K562 (cell line): ENCODE results near the gene C16orf96. TPM values are rescaled to one million over a fixed set of nuclear protein-coding genes. Genes with fewer than 3 reads are reported as not detected.

Experiments
- CBX1 ChIP-seq: sonication (generic); IDR thresholded peaks from 2 replicates; pipeline ENCODE4 v1.6.1; 2016; ENCODE audit warnings: antibody characterized with exemption, low read depth, mild to moderate bottlenecking
- CTBP1 ChIP-seq: fragments of 450-650 bp; IDR thresholded peaks from 2 replicates; pipeline ENCODE4 v1.6.1; 2016; ENCODE audit warnings: borderline replicate concordance
- DDX20 ChIP-seq: fragments of 450-650 bp; IDR thresholded peaks from 2 replicates; pipeline ENCODE4 v1.6.1; 2016; ENCODE audit warnings: missing genetic modification characterization, low read depth, mild to moderate bottlenecking, missing compliant biosample characterization, moderate library complexity
- FOXP1 ChIP-seq: sonication (generic); formaldehyde crosslinking; IDR thresholded peaks from 2 replicates; pipeline ENCODE4 v1.8.0; 2022; ENCODE audit warnings: mild to moderate bottlenecking, missing genetic modification reagents
- HNRNPLL ChIP-seq: fragments of 200-400 bp; formaldehyde crosslinking; IDR thresholded peaks from 2 replicates; pipeline ENCODE4 v1.6.1; 2017; ENCODE audit warnings: low read length, low read depth, mild to moderate bottlenecking; ENCODE audit not compliant: poor library complexity, severe bottlenecking
- MTA3 ChIP-seq: fragments of 450-650 bp; formaldehyde crosslinking; IDR thresholded peaks from 2 replicates; pipeline ENCODE4 v1.6.1; 2017; ENCODE audit warnings: mild to moderate bottlenecking, borderline replicate concordance
- NR3C1 ChIP-seq: sonication (generic); formaldehyde crosslinking; IDR thresholded peaks from 2 replicates; pipeline ENCODE4 v1.8.1; 2022; ENCODE audit warnings: missing genetic modification reagents
- RFX1 ChIP-seq: fragments of 450-650 bp; IDR thresholded peaks from 2 replicates; pipeline ENCODE4 v1.6.1; 2016; ENCODE audit warnings: mild to moderate bottlenecking, moderate library complexity
- TOE1 ChIP-seq, 2 experiments: fragments of 450-650 bp in 1 of 2; sonication (generic) in 1 of 2; formaldehyde crosslinking in 1 of 2; IDR thresholded peaks; 2 replicates each; pipeline versions ENCODE4 v1.7.1 to v1.8.0; 2016 to 2022; ENCODE audit warnings: borderline replicate concordance in 2 of 2, mild to moderate bottlenecking in 2 of 2, antibody characterized with exemption in 1 of 2, inconsistent platforms in 1 of 2, low read depth in 1 of 2, missing genetic modification reagents in 1 of 2, moderate library complexity in 1 of 2
- ZBTB2 ChIP-seq: fragments of 450-650 bp; IDR thresholded peaks from 2 replicates; pipeline ENCODE4 v1.6.1; 2016; ENCODE audit warnings: antibody characterized with exemption
- ZFP91 ChIP-seq: sonication (generic); formaldehyde crosslinking; IDR thresholded peaks from 2 replicates; pipeline ENCODE4 v1.8.0; 2022; ENCODE audit warnings: mild to moderate bottlenecking, missing genetic modification reagents
- ZNF311 ChIP-seq: fragments of 250-450 bp; sonication (Bioruptor Pico); IDR thresholded peaks from 2 replicates; pipeline ENCODE4 v1.4.0; 2020; ENCODE audit warnings: mild to moderate bottlenecking, moderate library complexity
- ZNF444 ChIP-seq: fragments of 250-450 bp; sonication (Bioruptor Pico); IDR thresholded peaks from 2 replicates; pipeline ENCODE4 v1.4.0; 2020; ENCODE audit warnings: mild to moderate bottlenecking, moderate library complexity
- polyA plus RNA-seq, 8 experiments: library from polyadenylated mRNA; depleted of rRNA in 4 of 8; stranded (reverse) in 5 of 8; unstranded in 3 of 8; fragments of >200 nt; fragmentation: Nextera tagmentation in 2 of 8; fragmentation: Illumina TruSeq in 1 of 8; extraction: Ambion mirVana in 2 of 8; extraction: Trizol in 1 of 8; gene quantifications; 2 replicates each; pipeline versions ENCODE4 v1.2.1 to v1.2.3, GENCODE V29; 2011 to 2014; ENCODE audit warnings: inconsistent platforms in 1 of 8, missing spikeins in 1 of 8
- total RNA-seq, 7 experiments: library from RNA; depleted of rRNA in 6 of 7; stranded (reverse); fragments of >200 nt in 6 of 7; fragmentation: Illumina TruSeq in 2 of 7; extraction: Trizol in 2 of 7; gene quantifications; 2 replicates each; pipeline versions ENCODE4 v1.2.1 to v1.2.3, GENCODE V29; 2011 to 2021; ENCODE audit warnings: low replicate concordance in 1 of 7
- TF ChIP-seq, protein P1 (sequence below): fragments of 250-450 bp; sonication (Bioruptor Pico); IDR thresholded peaks from 2 replicates; pipeline ENCODE4 v1.8.0; 2021; ENCODE audit warnings: borderline replicate concordance, mild to moderate bottlenecking, moderate library complexity; ENCODE audit not compliant: poor library complexity, severe bottlenecking
- TF ChIP-seq, protein P2 (sequence below): IDR thresholded peaks from 3 replicates; pipeline ENCODE4 v1.6.1; 2011; ENCODE audit warnings: borderline replicate concordance, mild to moderate bottlenecking, moderate library complexity; ENCODE audit not compliant: insufficient read length; ENCODE audit errors: extremely low read depth

C16orf96 gene
- total and polyA plus RNA-seq, 9 of the 15 experiments (the other 6 are each of a cell fraction or from before 2014, with no cell fraction given): not detected

- TF ChIP-seq ZFP91 (CRISPR knock-in tag): 0 out of 2 replicates have a peak, but pooled peaks have one; percentile 13
- TF ChIP-seq CTBP1: peak; percentile 89
- peak; percentile 87; the same call in 1 of the 2 replicates for TF ChIP-seq FOXP1 (CRISPR knock-in tag)
- no peak for TF ChIP-seq ZBTB2
- no peak for TF ChIP-seq CBX1
- no peak for TF ChIP-seq TOE1 (IDR thresholded peaks at IDR 0.05; ENCODE audit: borderline replicate concordance)
- TF ChIP-seq TOE1 (CRISPR knock-in tag; IDR thresholded peaks at IDR 0.05; ENCODE audit: borderline replicate concordance, low read depth): 0 out of 2 replicates have a peak, but pooled peaks have one; percentile 16
- TF ChIP-seq MTA3: peak; percentile 73; the same call in 1 of the 2 replicates
- TF ChIP-seq ZNF311 (CRISPR knock-in tag): 0 out of 2 replicates have a peak, but pooled peaks have one; percentile 31
- no peak for TF ChIP-seq ZNF444
- TF ChIP-seq, protein P1, sequence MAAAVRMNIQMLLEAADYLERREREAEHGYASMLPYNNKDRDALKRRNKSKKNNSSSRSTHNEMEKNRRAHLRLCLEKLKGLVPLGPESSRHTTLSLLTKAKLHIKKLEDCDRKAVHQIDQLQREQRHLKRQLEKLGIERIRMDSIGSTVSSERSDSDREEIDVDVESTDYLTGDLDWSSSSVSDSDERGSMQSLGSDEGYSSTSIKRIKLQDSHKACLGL: no peak
- TF ChIP-seq, protein P2, sequence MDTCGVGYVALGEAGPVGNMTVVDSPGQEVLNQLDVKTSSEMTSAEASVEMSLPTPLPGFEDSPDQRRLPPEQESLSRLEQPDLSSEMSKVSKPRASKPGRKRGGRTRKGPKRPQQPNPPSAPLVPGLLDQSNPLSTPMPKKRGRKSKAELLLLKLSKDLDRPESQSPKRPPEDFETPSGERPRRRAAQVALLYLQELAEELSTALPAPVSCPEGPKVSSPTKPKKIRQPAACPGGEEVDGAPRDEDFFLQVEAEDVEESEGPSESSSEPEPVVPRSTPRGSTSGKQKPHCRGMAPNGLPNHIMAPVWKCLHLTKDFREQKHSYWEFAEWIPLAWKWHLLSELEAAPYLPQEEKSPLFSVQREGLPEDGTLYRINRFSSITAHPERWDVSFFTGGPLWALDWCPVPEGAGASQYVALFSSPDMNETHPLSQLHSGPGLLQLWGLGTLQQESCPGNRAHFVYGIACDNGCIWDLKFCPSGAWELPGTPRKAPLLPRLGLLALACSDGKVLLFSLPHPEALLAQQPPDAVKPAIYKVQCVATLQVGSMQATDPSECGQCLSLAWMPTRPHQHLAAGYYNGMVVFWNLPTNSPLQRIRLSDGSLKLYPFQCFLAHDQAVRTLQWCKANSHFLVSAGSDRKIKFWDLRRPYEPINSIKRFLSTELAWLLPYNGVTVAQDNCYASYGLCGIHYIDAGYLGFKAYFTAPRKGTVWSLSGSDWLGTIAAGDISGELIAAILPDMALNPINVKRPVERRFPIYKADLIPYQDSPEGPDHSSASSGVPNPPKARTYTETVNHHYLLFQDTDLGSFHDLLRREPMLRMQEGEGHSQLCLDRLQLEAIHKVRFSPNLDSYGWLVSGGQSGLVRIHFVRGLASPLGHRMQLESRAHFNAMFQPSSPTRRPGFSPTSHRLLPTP: no peak
- TF ChIP-seq RFX1: no peak
- 0 out of 2 replicates have a peak, but pooled peaks have one; percentile 42 for TF ChIP-seq NR3C1
- TF ChIP-seq DDX20: no peak
- TF ChIP-seq HNRNPLL: peak; percentile 41
Observed at GRCh38 chr16:4614571-4615383, 58.6 kb downstream of the C16orf96 start, which contains the start of gene UBALD1 (continued).
